Activated T-cell treated with anti-CD3 and anti-CD28 coated beads, Interleukin-2, amount 50 U/mL, for 24 hours (primary cell): ENCODE data around the gene NEUROG1.
"Not testable (repeated sequence)": the region's sequence is repeated elsewhere in the genome, so short reads cannot be mapped to it uniquely, and the experiment has no call there.

Experiments used
- DNase-seq: peaks from one replicate; pipeline ENCODE4 v3.0.0-alpha.2; 2020
- H3K27ac Mint-ChIP-seq: 2 replicates; pipeline ENCODE4 v1.8.0; 2020; ENCODE audit warnings: mild to moderate bottlenecking, mixed read lengths
- H3K27me3 Mint-ChIP-seq: 2 replicates; pipeline ENCODE4 v1.8.0; 2020; ENCODE audit warnings: mixed read lengths
- H3K36me3 Mint-ChIP-seq: 2 replicates; pipeline ENCODE4 v1.8.0; 2020; ENCODE audit warnings: low read depth, mixed read lengths
- H3K4me1 Mint-ChIP-seq: 2 replicates; pipeline ENCODE4 v1.8.0; 2020; ENCODE audit warnings: low read depth, mixed read lengths
- H3K4me3 Mint-ChIP-seq: 2 replicates; pipeline ENCODE4 v1.8.0; 2020; ENCODE audit warnings: mild to moderate bottlenecking, moderate library complexity, mixed read lengths
- H3K9me3 Mint-ChIP-seq: 2 replicates; pipeline ENCODE4 v1.8.0; 2020; ENCODE audit warnings: mixed read lengths

Gene NEUROG1

DNA sequence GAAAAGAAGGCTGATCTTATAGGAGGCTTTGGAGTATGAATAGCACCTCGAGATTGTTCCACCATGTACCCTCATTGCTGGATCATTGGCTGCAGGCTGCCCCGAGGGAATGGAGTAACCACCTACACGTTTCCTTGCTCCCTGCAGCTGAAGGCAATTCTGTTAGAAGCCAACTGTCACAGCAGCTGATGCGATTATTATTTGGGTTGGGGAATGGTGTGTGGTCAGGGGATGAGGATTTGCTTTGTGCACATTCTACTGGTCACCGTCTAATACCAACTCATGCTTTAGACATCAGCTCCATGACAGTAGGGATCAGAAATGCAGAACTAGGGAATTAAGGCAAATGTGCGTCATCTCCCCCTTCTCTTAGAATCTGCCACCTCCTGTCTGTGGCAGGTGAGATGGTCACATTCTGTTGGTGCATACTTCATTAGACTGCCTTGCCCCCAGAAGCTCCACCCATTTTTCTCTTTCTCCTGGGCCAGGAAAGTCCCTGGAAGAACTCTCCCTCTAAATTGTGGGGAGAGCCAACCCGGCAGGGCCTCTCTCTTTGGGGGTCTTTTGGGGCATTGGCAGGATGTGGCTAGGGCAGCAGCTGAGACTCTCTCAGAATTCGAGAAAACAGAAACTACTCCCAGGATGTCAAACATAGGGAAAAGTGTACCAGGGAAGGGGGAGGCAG is 32.8 kb downstream of the NEUROG1 start:
- Mint-ChIP-seq H3K4me1 (peaks cover 1% of the 10 kb centered on the region), H3K4me3 (no peak overlapping the region), H3K27ac (no peak overlapping the region), H3K36me3 (no peaks in the 10 kb centered on the region), H3K27me3 (peaks cover 59% of the 10 kb centered on the region), H3K9me3 (no peaks in the 10 kb centered on the region)
- DNase-seq: no peak

DNA sequence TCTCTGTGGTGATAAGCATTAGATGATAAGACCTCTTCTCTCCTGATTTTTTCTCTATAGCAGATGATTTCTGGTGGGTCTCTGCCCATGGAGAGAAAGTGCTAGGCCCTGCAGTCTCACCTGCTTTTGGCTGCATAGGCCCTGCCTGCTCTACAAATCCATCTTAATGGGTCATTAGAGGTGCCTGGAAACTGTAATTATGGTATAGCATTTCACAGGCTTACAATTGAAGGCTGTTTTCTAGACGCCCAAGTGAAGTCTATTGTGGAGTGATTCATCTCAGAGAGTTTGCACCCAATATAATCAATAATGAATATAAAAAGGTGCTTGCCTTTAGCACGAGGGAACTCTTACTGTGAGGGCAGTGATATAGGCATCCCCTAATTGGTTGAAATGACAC is 33.8 kb downstream of the NEUROG1 start:
- Mint-ChIP-seq H3K4me3 (no peak overlapping the region), H3K4me1 (no peaks in the 10 kb centered on the region), H3K36me3 (no peaks in the 10 kb centered on the region), H3K9me3 (no peaks in the 10 kb centered on the region), H3K27me3 (peaks cover 63% of the 10 kb centered on the region), H3K27ac (no peak overlapping the region)
- DNase-seq: no peak

DNA sequence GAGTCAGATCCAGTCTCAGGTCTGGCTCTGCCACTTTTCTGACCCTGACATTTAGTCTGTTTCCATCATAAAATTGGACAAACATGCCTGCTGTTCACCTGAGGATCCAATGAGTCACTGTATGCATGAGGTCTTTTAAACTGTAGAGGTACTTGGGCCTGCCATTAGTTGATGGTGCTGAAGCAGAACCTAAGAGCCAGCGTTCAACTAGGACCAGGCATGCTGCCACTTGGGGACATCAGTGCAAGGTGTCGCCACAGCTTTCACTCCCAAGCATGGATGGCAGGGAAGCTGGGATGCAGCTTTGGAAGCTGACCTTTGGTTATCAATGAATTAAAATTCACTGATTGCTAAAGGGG is 37.1 kb downstream of the NEUROG1 start:
- Mint-ChIP-seq H3K36me3 (no peaks in the 10 kb centered on the region), H3K9me3 (no peaks in the 10 kb centered on the region), H3K27ac (no peak overlapping the region), H3K27me3 (peaks cover 45% of the 10 kb centered on the region), H3K4me3 (no peak overlapping the region), H3K4me1 (no peaks in the 10 kb centered on the region)
- no peak for DNase-seq

DNA sequence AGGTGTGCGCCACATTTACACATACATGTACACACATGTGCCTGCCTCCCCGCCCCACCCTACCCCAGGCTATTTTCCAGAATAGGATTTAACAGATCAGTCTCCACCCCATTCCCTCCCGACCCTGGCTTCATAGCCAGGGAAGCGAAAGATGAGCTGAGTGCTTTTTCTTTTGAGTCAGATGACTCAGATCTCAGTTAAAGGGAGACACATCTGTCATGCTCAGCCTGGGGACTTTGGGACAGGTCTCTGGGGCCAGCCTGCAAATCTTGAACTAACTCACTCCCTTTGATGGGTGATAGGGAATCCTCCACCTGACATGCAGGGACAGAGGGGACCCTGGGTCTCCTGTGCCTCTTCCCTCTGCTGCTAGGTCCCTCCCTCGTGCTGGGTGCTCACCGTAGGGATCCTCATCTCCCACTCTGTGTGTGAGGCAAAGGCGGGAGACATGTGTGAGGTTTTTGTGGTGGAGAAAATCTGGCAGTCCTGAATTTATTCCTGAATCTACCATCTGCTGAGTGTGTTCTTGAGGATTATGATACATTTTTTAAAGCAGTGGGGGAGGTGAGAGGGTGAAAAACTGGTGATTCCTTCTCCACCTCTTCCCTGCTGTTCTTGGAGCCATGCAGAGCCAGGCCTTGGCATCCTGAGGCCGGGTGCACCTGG is 37.7 kb downstream of the NEUROG1 start:
- Mint-ChIP-seq H3K27me3 (peaks cover 41% of the 10 kb centered on the region), H3K36me3 (no peaks in the 10 kb centered on the region), H3K4me1 (peaks cover 3% of the 10 kb centered on the region), H3K27ac (no peak overlapping the region), H3K4me3 (no peak overlapping the region), H3K9me3 (no peaks in the 10 kb centered on the region)
- DNase-seq: no peak

DNA sequence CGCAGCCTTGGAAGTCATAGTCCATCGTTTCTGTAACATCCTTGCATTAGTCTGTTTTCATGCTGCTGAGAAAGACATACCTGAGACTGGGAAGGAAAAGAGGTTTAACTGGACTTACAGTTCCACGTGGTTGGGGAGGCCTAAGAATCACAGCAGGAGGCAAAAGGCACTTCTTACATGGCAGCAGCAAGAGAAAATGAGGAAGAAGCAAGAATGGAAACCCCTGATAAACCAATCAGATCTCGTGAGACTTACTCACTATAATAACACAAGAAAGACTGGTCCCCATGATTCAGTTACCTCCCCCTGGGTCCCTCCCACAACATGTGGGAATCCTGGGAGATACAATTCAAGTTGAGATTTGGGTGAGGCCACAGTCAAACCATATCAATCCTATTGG is 40.2 kb downstream of the NEUROG1 start:
- H3K36me3 Mint-ChIP-seq, H3K4me3 Mint-ChIP-seq, DNase-seq, H3K9me3 Mint-ChIP-seq, H3K4me1 Mint-ChIP-seq, H3K27ac Mint-ChIP-seq: not testable (repeated sequence)
- peaks cover 58% of the 10 kb centered on the region for H3K27me3 Mint-ChIP-seq

DNA sequence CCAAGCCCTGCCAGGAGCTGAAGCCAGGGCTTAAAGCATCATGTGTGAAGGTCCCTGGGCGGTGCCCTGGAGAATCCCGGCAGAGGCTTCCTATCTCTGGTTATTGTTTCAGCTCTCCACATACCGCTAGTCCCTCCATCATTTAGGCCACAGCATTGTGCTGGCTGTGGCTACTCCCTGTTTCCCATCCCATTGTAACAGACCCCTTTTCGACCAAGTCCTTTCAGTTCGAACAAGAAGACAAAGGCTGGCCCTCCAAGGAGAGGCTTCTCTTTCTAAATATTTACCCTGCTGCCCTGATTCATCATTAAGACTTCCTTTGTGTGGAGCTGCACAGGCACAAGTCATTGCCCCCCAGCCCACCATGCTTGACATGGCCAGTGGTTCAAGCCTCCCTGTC is 41.6 kb downstream of the NEUROG1 start:
- peaks cover 64% of the 10 kb centered on the region for H3K27me3 Mint-ChIP-seq
- H3K9me3 Mint-ChIP-seq: no peaks in the 10 kb centered on the region

DNA sequence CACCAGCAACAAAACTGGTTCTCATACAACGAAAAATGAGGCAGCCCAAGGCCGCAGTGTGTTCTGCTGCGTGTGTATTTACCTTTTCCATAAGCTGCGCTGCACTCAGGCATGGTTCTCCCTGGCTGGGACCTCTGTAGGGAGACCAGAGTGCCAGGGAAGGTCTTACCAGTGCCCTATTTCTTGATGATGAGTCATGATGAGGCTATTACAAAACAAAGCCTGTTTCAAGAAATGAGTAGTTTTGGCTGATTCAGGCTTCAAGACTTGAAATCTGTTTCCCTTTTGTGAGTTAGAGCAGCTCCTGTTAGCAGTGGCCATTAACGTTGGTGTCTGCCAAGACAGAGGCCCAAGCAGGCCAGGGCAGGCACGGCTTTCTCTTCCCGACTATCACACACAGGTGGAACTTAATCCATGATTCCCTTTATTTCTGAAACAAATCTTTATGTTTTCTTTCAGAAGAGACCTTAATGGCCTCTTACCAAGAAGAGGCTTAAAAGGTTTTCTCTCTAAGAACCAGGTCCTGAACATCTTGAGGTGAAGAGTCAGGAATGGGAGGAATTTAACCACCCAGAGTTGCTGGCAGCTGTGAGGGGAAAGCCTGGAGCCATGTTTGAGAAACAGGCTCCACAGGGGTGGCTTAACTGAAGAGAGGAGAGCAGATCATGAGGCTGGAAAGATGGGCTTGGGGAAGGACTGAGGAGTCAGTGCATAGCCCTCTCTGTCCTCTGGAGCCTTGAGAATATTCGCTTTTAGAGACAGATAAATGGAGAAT is 42.2 kb downstream of the NEUROG1 start:
- DNase-seq: no peak
- Mint-ChIP-seq H3K27me3 (peaks cover 67% of the 10 kb centered on the region), H3K36me3 (no peaks in the 10 kb centered on the region), H3K4me3 (no peak overlapping the region), H3K9me3 (no peaks in the 10 kb centered on the region), H3K27ac (no peak overlapping the region), H3K4me1 (peaks cover 16% of the 10 kb centered on the region)

More for the DNA sequence above, 41.6 kb downstream of the NEUROG1 start:
- DNase-seq: no peak
- Mint-ChIP-seq H3K36me3 (no peaks in the 10 kb centered on the region), H3K4me3 (no peak overlapping the region), H3K27ac (no peak overlapping the region), H3K4me1 (peaks cover 13% of the 10 kb centered on the region)

DNA sequence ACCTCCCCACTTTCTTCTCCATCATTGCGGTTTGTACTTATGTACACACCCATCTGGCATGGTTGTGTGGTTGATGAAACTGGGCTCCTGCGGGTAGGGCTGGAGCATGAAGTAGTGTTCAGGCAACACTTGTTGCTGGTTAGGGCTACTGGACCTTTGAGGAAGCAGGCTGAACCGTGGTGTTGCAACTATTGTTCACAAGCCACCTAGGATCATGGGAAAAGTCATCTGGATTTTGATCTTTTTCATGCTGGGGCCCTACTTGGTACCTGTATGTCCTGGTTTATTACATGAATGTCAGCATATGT is 43.5 kb downstream of the NEUROG1 start:
- Mint-ChIP-seq H3K36me3 (no peaks in the 10 kb centered on the region), H3K9me3 (no peaks in the 10 kb centered on the region), H3K27ac (no peak overlapping the region), H3K4me3 (no peak overlapping the region), H3K27me3 (peaks cover 72% of the 10 kb centered on the region), H3K4me1 (peaks cover 18% of the 10 kb centered on the region)
- DNase-seq: no peak

DNA sequence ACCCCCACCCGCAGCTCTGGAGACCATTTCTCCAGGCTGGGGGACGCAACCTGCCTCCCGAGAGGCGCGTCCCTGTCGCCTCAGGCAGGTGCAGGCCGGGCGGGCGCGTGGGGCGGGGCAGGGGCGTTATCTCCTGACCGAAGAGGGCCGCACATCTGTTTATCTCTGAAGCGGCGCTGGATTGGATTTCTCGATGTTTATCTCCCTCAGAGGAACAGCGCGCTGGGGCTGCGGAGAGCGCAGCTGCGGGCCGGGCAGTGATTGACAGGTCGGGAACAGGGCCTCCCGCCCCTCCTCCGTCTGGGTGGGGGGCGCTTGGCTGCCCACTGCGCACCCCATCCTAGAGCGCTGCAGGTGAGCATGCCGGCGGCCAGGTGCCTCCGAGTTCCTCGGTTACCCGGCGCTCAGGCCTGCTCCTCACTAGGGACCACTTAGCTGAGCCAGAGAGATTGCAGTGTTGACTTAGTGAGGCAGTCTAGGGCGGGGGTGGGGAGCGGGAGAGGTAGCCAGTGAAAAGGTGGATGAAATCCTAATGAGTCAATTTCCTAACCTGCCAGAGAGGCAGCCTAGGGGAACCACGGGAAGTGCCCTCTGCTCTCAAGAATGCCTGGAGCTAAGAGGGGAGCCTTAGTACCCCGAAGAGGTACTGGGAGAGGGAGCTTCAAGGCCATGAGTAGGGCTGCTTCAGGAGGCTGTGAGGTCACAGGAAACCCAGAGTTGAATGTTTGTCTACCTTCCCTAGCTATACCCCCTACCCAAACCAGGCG is 44.0 kb downstream of the NEUROG1 start:
- peaks cover 72% of the 10 kb centered on the region for H3K27me3 Mint-ChIP-seq
- no peaks in the 10 kb centered on the region for H3K36me3 Mint-ChIP-seq
- no peak for DNase-seq
- no peak overlapping the region for H3K4me3 Mint-ChIP-seq
- no peak overlapping the region for H3K27ac Mint-ChIP-seq
- peaks cover 18% of the 10 kb centered on the region for H3K4me1 Mint-ChIP-seq
- H3K9me3 Mint-ChIP-seq: no peaks in the 10 kb centered on the region

DNA sequence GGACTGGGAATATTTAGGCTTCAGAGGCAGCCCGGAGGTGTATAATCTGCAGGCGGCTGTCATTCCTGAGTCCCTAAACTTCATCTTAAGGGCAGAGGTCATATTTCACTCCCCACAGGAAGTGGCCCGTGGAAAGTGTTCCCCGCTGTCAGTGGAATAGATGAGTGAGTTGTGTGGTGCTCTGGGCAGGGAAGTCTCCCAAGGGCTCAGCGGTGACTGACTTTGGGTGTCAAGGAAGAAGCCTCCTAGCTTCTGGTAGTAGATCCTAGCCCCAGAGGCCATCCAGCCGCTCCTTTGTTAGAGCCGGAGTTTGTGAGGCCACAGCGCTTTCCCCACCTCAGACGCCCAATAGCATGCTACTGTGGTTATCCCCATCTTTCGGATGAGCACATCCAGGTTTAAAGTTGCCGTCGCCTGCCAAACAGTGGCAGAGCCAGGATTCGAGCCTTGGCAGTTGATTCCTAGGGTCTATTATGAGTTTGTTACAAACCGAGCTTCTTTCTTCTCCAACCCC is 44.7 kb downstream of the NEUROG1 start:
- Mint-ChIP-seq H3K27ac (no peak overlapping the region), H3K27me3 (peaks cover 77% of the 10 kb centered on the region)
- no peak for DNase-seq

DNA sequence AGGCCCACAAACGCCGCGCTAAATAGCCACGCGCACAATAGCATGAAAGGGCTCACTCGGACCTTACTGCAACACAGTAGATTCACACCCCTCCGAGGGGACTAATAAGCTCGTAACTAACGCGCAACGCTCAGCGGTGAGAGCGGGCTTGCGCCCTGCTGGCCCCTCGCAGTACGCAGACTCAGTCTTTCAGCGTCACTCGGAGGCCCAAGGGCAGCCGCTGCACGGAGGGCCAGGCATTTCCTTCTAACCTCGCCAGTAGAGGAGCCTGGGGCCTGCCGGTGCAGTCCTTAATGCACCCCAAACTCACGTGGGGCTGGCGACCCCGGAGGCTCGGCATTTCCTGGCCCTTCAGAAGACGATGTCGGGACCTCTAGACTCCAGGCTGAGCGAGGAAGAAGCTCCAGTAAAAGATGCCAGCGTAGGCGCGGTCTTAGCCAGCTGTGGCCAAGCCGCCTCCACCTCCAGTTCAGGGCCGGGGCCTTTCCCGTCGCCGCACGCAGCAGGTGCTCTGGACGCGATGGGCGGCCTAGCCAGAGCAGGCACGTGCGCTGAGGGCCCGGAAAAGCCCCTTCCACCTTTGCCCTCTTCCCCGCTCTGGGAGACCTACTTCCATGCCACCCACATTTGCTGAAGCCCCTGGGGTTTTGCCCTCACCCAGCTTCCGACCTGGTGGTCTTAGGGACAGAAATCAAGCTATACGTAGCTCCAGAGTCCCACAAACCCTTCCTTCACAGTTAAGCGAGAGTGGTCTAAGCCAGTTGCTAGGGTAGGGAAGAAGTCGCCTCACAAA is 45.3 kb downstream of the NEUROG1 start:
- Mint-ChIP-seq H3K9me3 (no peaks in the 10 kb centered on the region), H3K4me3 (no peak overlapping the region), H3K36me3 (no peaks in the 10 kb centered on the region), H3K27ac (no peak overlapping the region), H3K4me1 (peaks cover 18% of the 10 kb centered on the region), H3K27me3 (peaks cover 84% of the 10 kb centered on the region)
- DNase-seq: no peak

More for the DNA sequence above, 44.7 kb downstream of the NEUROG1 start:
- Mint-ChIP-seq H3K9me3 (no peaks in the 10 kb centered on the region), H3K36me3 (no peaks in the 10 kb centered on the region), H3K4me3 (no peak overlapping the region), H3K4me1 (peaks cover 18% of the 10 kb centered on the region)

DNA sequence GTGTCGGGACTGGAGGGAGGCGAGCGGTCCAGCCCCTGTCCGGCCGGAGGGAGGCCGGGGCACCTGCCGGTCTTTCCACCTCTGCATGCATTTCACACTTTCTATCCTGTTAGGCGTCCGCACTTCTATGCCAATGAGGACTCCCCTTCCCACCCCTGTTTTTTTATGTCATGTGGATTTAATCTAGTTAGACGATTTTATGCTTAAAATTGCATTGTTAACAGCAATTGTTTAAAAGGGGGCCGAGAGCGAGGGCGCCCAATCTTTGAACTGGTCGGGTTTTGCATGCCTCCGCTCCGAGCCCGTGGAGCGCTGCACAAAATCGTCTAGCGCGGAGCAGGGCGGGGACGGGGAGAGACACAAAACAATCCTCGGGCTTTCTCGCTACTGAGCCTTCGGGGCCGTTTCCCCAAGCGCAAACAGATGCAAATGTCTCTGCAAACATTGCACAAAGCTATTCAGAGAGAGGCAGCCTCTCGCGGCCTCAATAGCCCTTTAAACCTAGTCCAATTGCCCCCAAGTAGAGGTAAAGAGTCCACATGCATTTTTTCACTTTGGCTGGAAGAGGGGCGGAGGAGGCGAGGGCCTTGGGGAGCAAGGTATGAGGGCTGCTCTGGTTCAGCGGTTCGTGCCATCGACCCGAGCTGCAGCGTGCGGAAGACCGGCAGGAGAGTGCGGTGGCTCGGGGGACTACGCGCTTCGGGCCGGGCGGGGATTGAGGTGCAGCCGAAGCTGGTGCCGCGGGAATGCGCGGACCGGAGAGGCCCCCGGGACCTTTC is 46.1 kb downstream of the NEUROG1 start:
- H3K4me1 Mint-ChIP-seq: peaks cover 18% of the 10 kb centered on the region
- H3K27me3 Mint-ChIP-seq: peaks cover 90% of the 10 kb centered on the region
- no peaks in the 10 kb centered on the region for H3K36me3 Mint-ChIP-seq
- no peak overlapping the region for H3K4me3 Mint-ChIP-seq
- DNase-seq: no peak
- no peak overlapping the region for H3K27ac Mint-ChIP-seq
- H3K9me3 Mint-ChIP-seq: no peaks in the 10 kb centered on the region

DNA sequence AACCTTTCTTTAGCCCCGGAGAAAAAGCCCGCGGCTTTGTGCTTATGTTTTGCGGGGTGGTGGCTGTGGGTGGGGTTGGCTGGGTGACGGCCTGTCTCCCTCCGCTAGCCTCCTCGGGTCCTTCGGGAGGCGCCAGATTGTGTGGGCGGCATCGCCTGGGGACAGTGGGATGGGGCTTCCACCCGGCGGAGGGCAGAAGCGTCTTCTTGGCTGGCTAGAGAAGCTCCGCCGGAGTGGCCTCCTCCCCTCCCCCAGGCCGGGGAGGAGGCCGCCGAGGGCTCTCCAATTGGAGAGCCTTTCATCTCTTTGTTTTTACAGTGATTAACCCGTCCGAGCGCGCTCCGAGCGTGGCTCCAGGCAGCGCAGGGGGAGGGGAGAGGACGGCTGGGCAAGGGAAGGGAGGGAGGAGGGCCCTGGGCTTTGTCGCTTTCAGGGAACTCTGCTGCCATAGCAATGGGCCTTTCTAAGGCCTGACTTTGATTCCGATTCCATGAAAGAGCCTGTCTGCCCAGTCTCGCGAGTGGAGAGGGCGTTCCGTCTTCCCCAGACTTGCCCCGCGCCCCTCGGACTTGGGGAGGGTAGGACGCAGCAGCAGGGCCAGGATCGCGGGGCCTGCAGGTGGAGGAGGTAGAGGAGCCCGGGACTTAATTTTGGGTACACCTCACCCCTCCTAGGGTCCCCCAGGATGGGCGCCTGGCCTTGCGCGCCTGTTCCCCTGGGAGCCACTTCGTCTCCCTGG is 46.9 kb downstream of the NEUROG1 start:
- DNase-seq: no peak
- Mint-ChIP-seq H3K27ac (no peak overlapping the region), H3K36me3 (no peaks in the 10 kb centered on the region), H3K4me3 (no peak overlapping the region), H3K27me3 (peaks cover 84% of the 10 kb centered on the region), H3K9me3 (no peaks in the 10 kb centered on the region), H3K4me1 (peaks cover 18% of the 10 kb centered on the region)
